Activated CD8-positive, alpha-beta memory T cell treated with anti-CD3 and anti-CD28 coated beads, Interleukin-2, amount 50 U/mL, for 1 hour (primary cell): ENCODE results near the gene IFNAR2.
A peak's percentile ranks its signal among the peaks of the same experiment; 100 is the strongest.

Source experiments
- DNase-seq: peaks from one replicate; pipeline ENCODE4 v3.0.0-alpha.2; 2020; ENCODE audit errors: extremely low read depth

Gene IFNAR2

DNA sequence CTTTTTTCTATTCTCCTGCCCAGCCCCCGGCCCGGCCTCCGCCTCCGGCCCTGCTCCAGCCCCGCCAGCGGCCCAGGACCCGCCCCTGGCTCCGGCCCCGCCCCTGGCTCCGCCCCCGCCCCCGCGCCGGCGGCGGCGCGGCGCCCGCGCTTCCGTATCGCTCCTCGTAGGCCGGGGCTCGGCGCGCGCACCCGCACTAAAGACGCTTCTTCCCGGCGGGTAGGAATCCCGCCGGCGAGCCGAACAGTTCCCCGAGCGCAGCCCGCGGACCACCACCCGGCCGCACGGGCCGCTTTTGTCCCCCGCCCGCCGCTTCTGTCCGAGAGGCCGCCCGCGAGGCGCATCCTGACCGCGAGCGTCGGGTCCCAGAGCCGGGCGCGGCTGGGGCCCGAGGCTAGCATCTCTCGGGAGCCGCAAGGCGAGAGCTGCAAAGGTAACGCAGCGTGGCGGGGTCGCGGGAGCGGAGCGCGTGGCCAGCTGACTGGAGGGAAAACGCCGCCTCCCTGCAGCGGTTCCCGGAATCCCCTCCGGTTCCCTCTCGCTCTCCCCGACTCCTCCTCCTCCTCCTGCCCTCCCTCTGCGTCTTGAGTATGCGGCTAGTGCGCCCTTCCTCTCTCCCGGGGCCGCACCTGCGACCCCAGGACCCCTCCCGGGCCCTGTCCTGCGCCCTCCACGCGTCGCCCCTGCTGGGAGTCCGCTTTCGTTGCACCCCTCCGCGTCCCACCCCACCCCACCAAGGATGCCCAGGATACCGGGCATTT is at the start of gene IFNAR2:
Gene IFNAR2 (plus strand): TSS at position 155 of the 761 bp plus-strand sequence. CDS start 11,985 bp downstream, outside the sequence.
- DNase-seq = no peak

GRCh38 chr21:33185852-33186251 is 43.9 kb upstream of the IFNAR2 start:
- DNase-seq = no peak

GRCh38 chr21:33187276-33187675 is 42.5 kb upstream of the IFNAR2 start:
- no peak for DNase-seq

DNA sequence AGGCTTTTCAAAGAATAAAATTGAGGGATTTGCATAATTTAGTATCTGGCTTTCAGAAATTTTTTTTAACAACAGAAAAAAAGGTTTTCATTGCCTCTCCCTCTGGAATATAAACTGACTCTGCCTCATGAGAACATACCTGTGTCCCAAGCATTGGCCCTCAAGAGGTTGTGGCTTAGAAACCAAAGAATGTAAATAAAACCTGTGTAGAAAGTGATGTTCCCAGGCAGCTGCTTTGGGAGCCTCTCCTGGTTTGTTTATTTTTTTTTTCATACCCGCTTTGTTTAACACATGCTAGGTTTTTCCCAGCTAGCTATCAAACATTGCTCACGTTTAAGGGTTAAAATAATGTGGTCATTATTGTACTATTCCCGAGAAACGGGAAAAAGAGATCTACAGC is 40.5 kb upstream of the IFNAR2 start:
- DNase-seq = no peak

DNA sequence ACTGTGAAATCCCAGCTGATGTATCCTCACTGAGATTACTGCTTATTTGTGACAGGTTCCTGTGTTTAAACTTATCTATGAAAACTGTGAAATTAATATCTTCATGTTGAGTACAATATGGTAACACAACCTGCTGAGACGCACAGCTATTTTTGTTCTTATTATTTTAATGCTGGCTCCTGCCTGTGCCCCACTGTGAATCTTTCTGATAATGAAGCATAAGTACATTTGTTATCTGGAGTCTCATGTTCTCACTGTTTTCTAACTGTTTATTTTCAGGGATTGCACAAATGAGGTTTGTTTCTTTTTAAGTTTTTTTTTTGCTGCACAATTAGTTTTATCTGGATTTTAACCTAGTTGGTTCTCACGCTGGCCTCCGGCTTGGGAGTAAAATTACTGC is 39.9 kb upstream of the IFNAR2 start:
- no peak for DNase-seq

- no peak for DNase-seq
Measured at GRCh38 chr21:33196941-33197374, 32.8 kb upstream of the IFNAR2 start.

- DNase-seq = no peak
Measured at GRCh38 chr21:33197496-33197895, 32.2 kb upstream of the IFNAR2 start.

- DNase-seq = no peak
Measured at GRCh38 chr21:33198346-33199099, 31.2 kb upstream of the IFNAR2 start.

- no peak for DNase-seq
Measured at GRCh38 chr21:33199100-33199464, 30.7 kb upstream of the IFNAR2 start.

DNA sequence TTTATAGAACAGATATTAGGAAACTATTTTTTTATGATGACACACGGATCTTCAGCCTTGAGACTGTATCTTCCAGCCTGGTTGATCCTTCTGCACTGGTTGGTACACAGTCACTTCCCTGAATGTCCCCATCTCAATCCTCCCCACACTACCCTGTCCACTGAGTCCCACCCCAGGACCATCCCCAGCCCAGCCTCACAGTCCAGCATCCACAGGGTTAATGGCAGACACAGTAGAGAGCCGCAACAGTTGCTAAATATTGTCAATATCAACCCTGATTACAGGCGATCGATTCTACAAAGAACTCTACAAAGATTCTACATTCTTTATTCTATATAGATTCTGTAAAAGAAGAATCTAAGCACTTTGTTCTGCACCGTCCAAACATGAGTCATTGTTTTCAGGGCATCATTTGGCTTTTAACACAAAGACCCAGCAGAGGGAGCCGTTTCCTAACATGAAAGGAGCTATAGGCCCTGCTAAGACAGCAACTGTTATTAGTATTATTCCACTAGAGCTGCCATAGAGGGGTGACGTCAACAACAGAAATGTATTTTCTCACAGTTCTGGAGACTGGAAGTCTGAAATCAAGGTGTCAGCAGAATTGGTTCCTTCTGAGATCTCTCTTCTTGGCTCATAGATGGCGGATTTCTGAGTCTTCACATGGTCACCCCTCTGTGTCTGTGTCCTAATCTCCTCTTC is 30.1 kb upstream of the IFNAR2 start:
- DNase-seq = peak; percentile 73

- DNase-seq = no peak
Measured at GRCh38 chr21:33201956-33202355, 27.8 kb upstream of the IFNAR2 start.

- DNase-seq = no peak
Measured at GRCh38 chr21:33202464-33203363, 27.0 kb upstream of the IFNAR2 start.

- DNase-seq = no peak
Measured at GRCh38 chr21:33203371-33203724, 26.4 kb upstream of the IFNAR2 start.

DNA sequence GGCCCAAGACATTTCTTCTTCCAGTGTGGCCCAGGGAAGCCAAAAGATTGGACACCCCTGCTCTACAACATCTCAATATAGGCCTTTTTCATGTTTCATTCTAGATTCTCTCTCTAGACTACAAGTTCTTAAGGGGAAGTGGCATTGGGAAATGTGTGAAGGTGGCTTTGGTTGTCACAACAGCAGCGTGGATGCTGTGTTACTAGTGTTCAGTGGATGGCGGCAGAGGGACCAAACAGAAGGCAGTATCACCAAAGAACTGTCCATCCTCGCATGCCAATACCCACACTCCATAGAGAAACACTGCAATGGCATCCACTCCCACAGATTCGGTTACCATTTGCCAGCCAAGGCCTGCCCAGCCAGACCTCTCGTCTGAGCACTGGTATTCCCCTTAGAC is 24.3 kb upstream of the IFNAR2 start:
- DNase-seq = no peak

GRCh38 chr21:33206771-33207281 is 22.9 kb upstream of the IFNAR2 start:
- DNase-seq = no peak

- no peak for DNase-seq
Measured at GRCh38 chr21:33207449-33208149, 22.1 kb upstream of the IFNAR2 start.

- DNase-seq = no peak
Measured at GRCh38 chr21:33208534-33208933, 21.2 kb upstream of the IFNAR2 start.

DNA sequence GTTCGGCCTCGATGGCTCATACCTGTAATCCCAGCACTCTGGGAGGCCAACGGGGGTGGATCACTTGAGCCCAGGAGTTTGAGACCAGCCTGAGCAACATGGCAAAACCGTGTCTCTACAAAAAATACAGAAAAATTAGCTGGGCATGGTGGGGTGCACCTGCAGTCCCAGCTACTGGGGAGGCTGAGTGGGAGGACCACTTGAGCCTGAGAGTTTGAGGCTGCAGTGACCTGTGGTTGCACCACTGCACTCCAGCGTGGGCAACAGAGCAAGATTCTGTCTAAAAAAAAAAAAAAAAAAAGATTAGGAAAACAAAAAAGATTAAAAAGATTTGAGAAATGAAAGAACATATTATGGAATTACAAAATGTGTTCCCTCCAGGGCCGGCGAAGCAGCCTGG is 18.4 kb upstream of the IFNAR2 start:
- DNase-seq = no peak

- DNase-seq = no peak
Measured at GRCh38 chr21:33211732-33212131, 18.0 kb upstream of the IFNAR2 start.

GRCh38 chr21:33212159-33212851 is 17.4 kb upstream of the IFNAR2 start:
- DNase-seq = no peak
